GM12878 (cell line): Measurements from ENCODE around the gene AIFM3.
A peak's percentile ranks its signal among the peaks of the same experiment; 100 is the strongest.

Experiments
- NFYA ChIP-seq: IDR thresholded peaks from 2 replicates; pipeline ENCODE4 v1.6.1; 2011; ENCODE audit warnings: low read depth, mild to moderate bottlenecking, low read length, improper control_type of control experiment, borderline replicate concordance
- SIX5 ChIP-seq: IDR thresholded peaks from 2 replicates; pipeline ENCODE4 v1.6.1; 2011; ENCODE audit warnings: mild to moderate bottlenecking, low read depth, low read length, moderate library complexity; ENCODE audit not compliant: severe bottlenecking
- TF ChIP-seq, protein P1 (sequence below), 3 experiments: IDR thresholded peaks in 2 of 3; conservative IDR thresholded peaks in 1 of 3; 2 replicates each; pipeline ENCODE4 v1.5.1; 2011; ENCODE audit warnings: low read depth in 3 of 3, low read length in 3 of 3, mild to moderate bottlenecking in 3 of 3, control low read depth in 2 of 3, moderate library complexity in 2 of 3, inconsistent platforms in 1 of 3, mixed read lengths in 1 of 3; ENCODE audit not compliant: control insufficient read depth in 2 of 3, insufficient read depth in 1 of 3; ENCODE audit errors: extremely low read depth in 1 of 3
- TF ChIP-seq, protein P2 (sequence below): fragments of 450-650 bp; IDR thresholded peaks from 2 replicates; pipeline ENCODE4 v1.6.1; 2017; ENCODE audit warnings: mild to moderate bottlenecking

DNA sequence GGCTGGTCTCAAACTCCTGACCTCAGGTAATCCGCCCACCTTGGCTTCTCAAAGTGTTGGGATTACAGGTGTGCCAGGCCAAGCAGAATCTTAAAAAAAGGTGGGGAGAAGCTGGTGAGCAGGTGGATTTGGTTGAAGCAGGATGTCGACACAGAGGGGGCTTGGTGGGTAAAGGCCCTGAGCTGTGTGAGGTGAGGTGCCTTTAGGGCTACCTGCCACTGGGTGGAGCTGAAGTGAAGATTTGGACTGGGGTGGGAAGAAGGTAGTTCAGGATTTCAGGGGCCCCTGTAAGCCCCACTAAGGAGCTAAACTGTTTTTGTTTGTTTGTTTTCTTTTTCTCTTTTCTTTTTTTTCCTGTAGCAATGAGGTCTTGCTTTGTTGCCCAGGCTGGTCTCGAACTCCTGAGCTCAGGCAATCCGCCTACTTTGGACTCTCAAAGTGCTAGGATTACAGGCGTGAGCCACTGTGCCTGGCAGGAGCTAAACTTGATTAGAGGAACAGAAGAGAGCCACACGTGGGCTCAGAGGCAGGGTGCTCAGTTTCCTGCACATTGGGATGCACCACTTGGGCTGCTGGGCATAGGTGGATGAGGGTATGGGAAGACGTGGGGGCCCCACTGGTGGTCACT is 53.9 kb downstream of the AIFM3 start:
- no peak for TF ChIP-seq NFYA
- TF ChIP-seq, protein P1, sequence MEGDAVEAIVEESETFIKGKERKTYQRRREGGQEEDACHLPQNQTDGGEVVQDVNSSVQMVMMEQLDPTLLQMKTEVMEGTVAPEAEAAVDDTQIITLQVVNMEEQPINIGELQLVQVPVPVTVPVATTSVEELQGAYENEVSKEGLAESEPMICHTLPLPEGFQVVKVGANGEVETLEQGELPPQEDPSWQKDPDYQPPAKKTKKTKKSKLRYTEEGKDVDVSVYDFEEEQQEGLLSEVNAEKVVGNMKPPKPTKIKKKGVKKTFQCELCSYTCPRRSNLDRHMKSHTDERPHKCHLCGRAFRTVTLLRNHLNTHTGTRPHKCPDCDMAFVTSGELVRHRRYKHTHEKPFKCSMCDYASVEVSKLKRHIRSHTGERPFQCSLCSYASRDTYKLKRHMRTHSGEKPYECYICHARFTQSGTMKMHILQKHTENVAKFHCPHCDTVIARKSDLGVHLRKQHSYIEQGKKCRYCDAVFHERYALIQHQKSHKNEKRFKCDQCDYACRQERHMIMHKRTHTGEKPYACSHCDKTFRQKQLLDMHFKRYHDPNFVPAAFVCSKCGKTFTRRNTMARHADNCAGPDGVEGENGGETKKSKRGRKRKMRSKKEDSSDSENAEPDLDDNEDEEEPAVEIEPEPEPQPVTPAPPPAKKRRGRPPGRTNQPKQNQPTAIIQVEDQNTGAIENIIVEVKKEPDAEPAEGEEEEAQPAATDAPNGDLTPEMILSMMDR (IDR thresholded peaks at IDR 0.05 in 2 of 3, conservative IDR thresholded peaks at IDR 0.05 in 1 of 3; ENCODE audit: control insufficient read depth in 2 of 3, extremely low read depth in 1 of 3, insufficient read depth in 1 of 3, low read depth in 3 of 3, low read length in 3 of 3), result peak; percentile 46 to 58 (median 57)
- no peak for TF ChIP-seq SIX5
- TF ChIP-seq, protein P2, sequence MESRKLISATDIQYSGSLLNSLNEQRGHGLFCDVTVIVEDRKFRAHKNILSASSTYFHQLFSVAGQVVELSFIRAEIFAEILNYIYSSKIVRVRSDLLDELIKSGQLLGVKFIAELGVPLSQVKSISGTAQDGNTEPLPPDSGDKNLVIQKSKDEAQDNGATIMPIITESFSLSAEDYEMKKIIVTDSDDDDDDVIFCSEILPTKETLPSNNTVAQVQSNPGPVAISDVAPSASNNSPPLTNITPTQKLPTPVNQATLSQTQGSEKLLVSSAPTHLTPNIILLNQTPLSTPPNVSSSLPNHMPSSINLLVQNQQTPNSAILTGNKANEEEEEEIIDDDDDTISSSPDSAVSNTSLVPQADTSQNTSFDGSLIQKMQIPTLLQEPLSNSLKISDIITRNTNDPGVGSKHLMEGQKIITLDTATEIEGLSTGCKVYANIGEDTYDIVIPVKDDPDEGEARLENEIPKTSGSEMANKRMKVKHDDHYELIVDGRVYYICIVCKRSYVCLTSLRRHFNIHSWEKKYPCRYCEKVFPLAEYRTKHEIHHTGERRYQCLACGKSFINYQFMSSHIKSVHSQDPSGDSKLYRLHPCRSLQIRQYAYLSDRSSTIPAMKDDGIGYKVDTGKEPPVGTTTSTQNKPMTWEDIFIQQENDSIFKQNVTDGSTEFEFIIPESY, result no peak
